T-helper 9 cell (primary cell): ENCODE results near the gene TYW1.
A peak's percentile ranks its signal among the peaks of the same experiment; 100 is the strongest.
"Not testable (repeated sequence)": the region's sequence is repeated elsewhere in the genome, so short reads cannot be mapped to it uniquely, and the experiment has no call there.

Source experiments
- DNase-seq: peaks from one replicate; pipeline ENCODE4 v3.0.0-alpha.2; 2020
- total RNA-seq, 2 donors: gene quantifications; one replicate each; lab custom pipeline; 2026; lab: John Stamatoyannopoulos, UW

TYW1 gene, protein sequence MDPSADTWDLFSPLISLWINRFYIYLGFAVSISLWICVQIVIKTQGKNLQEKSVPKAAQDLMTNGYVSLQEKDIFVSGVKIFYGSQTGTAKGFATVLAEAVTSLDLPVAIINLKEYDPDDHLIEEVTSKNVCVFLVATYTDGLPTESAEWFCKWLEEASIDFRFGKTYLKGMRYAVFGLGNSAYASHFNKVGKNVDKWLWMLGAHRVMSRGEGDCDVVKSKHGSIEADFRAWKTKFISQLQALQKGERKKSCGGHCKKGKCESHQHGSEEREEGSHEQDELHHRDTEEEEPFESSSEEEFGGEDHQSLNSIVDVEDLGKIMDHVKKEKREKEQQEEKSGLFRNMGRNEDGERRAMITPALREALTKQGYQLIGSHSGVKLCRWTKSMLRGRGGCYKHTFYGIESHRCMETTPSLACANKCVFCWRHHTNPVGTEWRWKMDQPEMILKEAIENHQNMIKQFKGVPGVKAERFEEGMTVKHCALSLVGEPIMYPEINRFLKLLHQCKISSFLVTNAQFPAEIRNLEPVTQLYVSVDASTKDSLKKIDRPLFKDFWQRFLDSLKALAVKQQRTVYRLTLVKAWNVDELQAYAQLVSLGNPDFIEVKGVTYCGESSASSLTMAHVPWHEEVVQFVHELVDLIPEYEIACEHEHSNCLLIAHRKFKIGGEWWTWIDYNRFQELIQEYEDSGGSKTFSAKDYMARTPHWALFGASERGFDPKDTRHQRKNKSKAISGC
- total RNA-seq, result 36.0 to 51.8 reads per million in 2 donors

DNA sequence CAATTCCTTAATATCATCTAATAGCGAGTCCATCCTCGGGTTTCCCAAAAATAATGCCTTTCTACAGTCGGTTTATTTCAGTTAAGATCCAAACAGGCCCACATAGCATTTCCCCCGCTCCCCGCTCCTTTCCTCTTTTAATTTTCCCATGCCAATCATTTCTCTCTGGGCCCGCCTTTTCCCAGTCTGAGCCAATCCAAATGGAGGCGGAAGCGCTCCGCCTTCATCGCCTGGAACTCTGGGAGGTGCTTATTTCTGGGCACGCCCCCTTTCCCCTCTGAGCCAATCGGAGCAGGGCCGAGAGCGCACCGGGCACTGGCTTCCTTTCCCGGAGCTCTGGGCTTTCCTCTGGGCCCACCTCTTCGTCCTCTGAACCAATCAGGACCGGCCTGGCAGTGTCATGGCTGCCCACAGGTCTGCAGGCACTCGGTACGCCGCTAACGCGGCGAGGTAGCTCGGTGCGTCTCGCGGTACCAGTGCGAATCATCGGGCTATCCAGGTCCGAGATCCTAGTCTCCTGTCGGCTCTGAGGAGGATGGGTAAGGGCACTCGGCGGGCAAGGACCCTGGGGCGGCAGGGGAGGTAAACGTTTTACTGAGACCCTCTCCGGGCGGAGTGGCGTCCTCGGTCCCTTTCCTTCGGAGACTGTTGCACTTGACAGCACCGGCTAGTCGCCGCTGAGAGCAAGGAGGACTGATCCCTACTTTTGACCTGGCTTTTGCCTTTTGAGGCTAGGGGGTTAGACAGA, at the start of gene TYW1:
Gene TYW1 (plus strand): TSS at position 390 of the 748 bp plus-strand sequence. CDS start 146 bp downstream, at position 536.
- peak; percentile 94 for DNase-seq

DNA sequence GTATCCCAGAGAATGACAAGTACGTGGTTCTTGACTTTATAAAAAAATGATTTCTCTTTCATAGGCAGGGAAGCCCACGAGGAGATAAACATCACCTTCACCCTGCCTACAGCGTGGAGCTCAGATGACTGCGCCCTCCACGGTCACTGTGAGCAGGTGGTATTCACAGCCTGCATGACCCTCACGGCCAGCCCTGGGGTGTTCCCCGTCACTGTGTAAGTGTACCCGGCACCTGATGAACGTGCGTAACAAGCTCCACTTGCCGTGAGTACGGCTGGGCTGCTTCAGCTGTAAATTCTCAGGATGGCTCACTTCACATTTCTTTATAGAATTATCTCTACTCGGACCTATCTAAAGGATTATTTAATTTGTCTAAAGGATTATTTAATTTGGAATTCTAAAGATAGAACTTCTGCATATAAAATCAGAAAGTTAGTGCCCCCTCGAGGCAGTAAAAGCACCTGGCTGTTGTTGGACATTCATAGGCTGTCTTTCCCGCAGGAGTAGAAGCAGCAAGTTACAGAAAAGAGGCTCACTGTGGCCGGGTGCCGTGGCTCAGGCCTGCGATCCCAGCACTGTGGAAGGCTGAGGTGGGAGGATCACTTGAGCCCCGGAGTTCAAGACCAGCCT, 48.0 kb upstream of the TYW1 start:
- no peak for DNase-seq

DNA sequence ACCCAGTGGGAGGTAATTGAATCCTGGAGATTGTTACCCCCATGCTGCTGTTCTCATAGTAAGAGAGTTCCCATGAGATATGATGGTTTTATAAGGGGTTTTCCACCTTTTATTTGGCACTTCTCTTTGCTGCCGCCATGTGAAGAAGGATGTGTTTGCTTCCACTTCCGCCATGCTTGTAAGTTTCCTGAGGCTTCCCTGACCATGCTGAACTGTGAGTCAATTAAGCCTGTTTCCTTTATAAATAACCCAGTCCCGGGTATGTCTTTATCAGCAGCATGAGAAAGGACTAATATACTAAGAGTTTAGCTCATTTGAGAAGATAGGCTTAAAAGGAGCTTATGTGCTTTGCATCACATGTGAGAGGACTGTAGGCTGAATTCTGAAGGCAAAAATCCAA, 46.3 kb upstream of the TYW1 start:
- no peak for DNase-seq

DNA sequence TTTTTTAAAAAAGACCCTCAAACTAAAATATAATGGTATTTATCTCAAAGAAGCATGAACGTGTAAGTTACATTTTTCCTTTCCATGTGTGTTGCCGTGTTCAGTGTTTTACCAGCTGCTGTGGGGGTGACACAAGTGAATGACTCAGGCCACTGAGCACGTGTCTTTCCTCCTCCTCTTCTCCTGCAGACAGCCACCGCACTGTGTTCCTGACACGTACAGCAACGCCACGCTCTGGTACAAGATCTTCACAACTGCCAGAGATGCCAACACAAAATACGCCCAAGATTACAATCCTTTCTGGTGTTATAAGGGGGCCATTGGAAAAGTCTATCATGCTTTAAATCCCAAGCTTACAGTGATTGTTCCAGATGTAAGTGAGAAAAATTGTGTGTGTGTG, 45.9 kb upstream of the TYW1 start:
- DNase-seq, result no peak

DNA sequence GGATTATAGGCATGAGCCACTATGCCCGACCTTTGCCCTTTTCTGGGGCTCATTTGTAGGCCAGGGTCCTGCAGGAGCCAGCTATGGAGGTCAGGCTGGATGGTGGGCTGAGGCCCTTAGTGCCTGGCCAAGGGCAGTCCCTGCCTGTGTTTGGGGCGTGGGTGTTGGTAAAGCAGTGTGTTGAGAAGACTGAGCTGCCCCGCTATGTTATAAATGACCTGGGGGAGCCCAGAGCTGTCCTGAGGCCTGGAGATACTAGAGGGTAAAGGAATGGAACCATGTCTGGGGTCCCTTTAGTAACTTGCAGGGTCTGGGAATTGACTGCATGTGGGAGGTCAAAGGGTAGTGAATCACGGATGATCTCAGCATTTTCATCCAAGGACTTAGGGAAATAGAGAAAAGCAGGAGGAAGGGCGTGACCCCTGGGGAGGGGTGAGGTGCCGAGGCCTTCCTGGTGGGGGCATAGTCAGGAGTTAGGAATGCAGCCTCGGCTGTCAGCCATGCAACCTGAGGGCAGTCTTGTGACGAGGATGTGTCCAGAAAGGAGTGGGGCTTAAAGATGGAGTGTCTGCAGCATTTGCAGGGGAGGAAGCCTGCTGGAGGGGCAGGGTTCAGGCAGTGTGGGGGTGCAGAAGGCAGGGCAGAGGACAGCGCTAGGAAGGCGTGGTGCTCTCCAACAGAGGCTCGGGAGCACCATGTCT, 44.1 kb upstream of the TYW1 start:
- DNase-seq, result no peak

DNA sequence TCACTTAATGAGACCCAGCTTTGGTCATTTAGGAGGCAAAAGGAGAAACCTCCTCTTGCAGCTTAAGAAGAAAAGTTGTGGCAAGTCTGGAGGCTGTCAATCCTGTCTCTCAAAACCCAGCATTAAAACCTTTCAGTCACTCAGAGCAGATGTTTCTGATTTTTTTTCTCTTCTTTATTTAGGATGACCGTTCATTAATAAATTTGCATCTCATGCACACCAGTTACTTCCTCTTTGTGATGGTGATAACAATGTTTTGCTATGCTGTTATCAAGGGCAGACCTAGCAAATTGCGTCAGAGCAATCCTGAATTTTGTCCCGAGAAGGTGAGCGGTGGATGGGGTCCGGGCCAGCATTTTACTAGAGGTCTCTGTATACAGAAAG, 43.6 kb upstream of the TYW1 start:
- DNase-seq, result no peak

DNA sequence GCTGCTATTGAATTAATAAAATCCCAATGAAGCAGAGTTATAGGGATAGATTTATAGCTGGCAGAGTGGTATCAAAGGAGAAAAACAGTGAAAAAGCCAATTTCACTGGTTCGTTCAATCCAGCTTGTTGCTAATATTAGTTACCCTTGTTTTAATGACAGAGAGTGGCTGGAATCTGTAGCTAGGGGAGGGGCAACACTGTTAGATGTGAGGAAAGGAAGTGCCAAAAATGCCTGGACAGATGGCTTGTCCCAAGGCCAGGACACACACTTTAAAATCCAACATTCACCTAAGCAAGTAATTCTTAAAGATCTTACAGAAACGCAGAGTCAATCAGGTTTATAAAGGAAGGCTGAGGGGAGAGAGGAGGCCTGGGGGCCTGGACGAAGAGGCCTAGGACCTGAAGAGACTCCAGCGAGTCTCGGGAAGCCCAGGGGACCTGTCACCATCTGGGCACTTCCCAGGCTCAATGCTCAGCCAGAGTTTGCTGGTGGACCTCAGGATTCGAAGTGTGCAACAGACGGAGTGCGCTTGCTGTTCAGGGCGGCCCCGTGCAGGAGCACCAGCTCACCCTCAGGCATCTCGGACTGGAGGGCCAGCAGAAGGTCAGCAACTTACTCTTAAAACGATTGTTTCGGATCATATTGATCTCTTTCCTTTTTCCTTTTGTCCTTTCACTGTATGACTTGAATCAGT, 38.9 kb upstream of the TYW1 start:
- DNase-seq, result no peak

DNA sequence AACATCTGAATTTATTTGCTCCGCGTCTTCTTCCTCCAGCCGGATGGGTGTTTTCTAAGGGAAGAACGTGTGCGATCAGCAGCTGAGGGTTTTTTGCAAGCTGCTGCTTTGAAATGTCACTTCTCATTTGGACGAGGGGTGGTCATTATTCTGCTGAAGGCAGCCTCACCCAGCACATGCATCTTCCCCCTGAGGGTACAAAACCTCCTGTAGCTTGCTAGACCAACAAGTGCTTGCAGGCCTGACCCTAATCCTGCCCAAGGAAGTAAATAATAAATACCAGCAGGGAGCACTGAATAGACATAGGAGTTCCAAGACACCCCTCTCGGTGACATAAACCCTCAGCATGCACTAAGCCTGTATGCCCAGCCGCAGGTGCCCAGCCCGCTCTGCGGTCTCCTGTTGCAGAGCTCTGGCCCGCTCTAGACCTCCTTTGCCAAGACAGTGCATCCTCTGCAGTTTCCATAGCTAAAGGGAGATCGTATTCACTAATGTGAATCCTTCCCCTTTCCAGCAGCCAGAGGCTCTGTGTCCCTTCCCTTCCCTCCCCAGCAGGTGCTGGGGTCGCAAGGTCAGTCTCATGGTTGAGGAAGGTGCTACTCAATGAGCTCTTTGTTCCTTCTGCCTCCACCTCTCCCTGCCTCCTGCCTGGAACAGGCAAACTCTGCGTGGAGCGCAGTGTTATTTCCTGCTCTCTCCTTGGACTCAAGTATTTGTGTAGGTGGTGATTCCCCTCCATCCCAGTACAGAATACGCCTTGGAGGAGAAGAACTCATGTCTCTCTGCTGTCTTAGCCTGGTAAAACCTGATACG, 37.9 kb upstream of the TYW1 start:
- no peak for DNase-seq

DNA sequence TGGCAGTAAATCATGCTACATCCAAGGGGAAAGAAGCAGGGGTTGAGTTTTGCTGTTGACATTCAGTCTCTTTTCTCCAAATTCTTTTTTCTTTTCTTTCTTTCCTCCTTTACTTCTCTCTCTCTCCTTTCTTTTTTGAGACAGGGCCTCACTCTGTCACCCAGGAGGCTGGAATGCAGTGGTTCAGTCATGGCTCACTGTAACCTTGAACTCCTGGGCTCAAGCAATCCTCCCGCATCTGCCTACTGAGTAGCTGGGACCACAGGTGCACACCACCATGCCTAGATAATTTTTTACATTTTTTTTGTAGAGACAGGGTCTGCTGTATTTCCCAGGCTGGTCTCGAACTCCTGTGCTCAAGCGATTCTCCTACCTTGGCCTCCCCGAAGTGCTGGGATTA, 36.4 kb upstream of the TYW1 start:
- DNase-seq, result no peak

DNA sequence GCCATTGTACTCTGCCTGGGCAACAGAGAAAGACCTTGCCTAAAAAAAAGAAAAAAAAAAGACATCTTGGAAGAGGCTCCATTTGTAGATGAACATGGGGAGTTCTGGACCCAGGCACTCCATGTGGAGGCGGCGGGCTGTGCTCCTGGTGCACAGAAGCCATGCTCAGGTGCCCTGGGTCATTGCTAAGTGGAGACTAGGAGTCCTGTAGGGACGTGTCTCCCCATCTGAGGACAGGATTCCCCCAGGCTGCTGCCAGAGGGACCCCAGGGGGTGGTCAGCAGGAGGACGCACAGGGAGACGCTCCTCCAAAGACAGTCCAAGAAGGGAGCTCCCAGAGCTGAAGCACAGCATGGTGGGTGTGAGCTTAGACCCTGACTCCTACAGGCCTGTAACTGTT, 35.5 kb upstream of the TYW1 start:
- DNase-seq, result no peak

DNA sequence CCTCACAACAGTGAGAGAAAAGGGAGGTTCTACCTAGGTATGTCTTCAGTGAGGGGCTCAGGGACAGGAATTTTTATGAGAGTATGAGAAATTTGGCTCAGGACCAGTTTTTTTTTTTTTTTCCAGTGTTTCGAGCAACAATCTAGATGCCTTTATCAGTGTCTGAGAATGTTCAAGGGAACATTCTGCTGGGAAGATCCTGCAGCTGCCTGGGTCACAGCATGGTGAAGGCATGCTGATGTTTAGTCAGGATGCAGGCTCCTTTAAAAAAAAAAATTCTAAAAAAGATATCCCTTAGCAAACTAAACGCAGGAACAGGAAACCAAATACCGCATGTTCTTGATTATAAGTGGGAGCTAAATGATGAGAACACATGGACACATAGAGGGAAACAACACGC, 32.2 kb upstream of the TYW1 start:
- no peak for DNase-seq

DNA sequence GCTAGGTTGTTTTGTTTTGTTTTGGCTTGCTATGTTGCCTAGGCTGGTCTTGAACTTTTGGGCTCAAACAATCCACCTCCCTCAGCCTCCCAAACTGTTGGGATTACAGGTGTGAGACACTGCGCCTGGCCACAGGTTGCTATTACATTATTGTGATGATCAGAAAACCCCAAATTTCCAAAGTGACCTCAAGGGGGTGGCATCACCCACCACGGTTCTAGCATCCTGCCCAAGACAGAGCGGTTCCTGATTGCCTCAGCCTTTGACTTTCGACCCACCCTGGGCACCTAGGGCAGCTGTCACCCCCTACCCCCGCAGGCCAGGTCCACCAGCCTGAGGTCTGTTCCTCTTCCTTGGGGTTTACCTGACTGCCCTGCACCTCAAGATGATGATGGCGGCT, 29.6 kb upstream of the TYW1 start:
- no peak for DNase-seq

DNA sequence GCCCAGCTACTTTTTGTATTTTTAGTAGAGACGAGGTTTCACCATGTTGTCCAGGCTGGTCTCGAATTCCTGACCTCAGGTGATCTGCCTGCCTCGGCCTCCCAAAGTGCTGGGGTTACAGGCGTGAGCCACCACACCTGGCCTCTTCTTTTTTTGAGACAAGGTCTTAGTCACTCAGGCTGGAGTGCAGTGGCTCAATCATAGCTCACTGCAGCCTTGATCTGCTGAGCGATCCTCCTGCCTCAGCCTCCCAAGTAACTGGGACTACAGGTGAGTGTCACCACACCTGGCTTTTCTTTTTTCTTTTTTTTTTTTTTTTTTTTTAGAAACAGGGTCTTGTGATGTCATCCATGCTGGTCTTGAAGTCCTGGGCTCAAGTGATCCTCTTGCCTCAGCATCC, 27.6 kb upstream of the TYW1 start:
- DNase-seq, result not testable (repeated sequence)

DNA sequence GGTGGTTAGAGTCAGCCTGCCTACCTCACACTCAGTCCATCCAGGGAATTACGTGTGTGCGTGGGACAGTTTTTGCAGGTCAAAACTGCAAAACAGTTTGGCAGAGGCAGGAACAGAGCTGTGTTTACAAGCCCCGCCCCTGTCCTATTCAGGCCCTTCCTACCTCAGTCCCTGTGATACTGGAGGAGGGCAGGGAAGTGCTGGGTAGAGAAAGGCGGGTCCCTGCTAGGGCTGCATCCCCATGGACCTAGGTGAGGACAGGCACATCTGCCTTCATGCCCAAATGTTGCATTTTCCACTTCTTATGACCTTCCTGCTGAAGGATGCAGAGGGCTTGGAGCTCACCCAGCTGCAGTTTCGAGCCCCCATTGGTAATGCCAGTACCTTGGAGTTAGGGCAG, 26.3 kb upstream of the TYW1 start:
- DNase-seq, result no peak

DNA sequence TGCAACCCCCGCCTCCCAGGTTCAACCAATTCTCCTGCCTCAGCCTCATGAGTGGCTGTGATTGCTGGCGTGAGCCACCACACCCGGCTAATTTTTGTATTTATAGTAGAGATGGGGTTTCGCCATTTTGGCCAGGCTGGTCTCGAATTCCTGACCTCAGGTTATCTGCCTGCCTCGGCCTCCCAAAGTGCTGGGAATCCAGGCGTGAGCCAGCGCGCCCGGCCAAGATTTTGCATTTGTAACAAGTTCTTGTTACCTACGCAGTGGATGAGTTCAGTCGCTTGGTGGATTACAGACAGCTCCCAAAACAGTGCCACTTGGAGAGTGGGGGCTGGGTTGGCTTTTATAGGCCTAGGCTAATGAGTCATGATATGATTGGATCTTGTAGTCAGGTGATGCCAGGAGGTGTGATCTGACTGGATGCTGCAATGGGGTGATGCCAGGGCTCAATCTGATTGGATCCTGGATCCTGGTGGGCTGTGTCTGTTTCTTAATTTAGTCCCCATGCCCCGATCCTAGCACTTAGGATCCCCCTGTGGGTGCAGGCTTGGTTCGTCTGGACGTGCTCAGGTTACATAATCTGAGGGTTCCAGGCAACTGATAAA, 21.5 kb upstream of the TYW1 start:
- DNase-seq, result no peak

DNA sequence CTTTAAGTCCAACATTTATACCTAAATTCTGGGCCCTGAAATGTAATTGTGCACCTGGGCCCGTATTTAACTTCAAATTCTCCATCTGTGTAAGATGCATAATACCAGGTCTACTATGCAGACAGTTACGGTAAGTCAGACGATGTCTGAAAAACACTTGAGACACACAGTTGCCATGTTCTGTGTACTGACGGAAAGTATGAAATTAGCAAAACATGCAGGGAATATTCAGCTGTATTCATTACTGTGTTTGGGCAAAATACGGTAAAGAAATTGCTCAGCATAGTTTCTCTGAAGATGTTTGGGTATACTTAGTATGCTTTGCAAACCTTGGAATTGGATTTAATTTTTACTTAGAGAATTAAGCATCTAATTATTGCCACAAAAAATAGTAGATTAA, 18.3 kb upstream of the TYW1 start:
- DNase-seq, result not testable (repeated sequence)

DNA sequence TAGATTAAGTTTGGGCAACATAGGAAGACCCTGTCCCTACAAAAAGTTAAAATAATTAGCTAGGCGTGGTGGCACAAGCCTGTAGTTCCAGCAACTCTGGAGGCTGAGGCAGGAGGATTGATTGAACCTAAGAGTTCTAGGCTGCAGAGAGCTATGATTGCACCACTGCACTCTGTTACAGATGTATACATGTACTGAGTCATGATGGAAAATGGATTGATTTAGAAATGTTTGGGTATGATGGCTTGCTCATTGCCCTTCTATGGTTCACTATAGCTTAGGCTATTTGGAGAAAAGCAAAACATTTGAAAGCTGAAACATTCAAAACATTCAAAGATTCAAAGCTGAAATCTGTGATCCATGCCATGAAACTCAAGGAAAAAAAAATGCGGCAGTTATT, 17.6 kb upstream of the TYW1 start:
- DNase-seq, result not testable (repeated sequence)

DNA sequence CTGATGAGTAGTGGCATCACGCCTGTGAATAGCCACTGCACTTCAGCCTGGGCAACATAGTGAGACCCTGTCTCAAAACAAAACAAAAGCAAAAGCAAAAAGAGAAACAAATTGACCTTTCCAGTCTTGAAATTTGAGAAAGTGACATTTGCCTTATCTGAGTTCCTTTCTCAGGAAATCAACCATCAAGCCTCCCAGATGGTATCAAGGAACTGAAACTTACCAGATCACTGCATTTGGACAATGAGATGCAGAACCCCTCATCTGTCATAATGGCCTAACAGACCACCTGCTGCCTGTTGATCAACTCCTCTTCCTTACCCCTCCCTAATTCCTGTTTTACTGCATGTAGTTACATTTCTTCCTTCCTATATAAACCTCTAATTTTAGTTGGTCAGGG, 16.3 kb upstream of the TYW1 start:
- not testable (repeated sequence) for DNase-seq

DNA sequence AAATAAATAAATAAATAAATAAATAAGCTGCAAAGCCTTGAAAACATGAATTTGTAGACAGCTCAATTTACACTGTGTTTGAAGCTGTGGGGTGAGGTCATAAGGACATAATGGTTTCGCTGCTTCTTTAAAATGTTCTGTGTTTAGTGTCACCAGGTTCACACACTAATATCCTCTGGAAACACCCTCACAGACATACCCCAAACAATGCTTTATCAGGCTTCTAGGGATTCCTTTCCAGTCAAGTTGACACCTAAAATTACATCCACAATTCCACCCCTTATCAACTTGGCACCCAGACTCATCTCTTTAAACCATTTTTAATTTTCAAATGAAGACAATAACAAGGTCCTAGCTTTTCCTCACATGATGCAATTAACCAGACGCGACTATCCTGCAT, 7.1 kb upstream of the TYW1 start:
- DNase-seq, result not testable (repeated sequence)

DNA sequence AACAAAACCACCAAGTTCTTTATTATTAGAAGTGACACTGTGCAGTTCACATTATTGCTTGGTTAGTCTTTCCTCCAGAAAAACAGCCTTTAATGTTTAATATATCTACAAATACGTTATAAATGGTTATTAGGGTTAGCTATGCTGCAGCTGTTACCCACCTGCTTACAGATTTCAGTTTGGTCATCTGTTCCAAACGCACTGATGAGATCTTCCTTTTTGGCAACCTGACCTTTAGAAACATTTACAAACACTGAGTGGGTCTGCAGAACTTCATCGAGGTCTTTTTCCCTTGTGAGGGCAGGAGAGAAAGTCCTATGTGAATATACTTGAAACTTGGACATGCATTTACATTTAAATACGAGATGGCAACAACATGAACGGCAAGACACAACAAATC, 2.6 kb upstream of the TYW1 start:
- DNase-seq, result not testable (repeated sequence)
